ENCODE results near the gene ZFHX2. TPM values are rescaled to one million over a fixed set of nuclear protein-coding genes. Genes with fewer than 3 reads are reported as not detected.

ZFHX2 gene
- total and polyA plus RNA-seq, 2 of the 4 experiments (the other 2 are of a cell fraction) = 0.18 to 0.53 TPM

DNA sequence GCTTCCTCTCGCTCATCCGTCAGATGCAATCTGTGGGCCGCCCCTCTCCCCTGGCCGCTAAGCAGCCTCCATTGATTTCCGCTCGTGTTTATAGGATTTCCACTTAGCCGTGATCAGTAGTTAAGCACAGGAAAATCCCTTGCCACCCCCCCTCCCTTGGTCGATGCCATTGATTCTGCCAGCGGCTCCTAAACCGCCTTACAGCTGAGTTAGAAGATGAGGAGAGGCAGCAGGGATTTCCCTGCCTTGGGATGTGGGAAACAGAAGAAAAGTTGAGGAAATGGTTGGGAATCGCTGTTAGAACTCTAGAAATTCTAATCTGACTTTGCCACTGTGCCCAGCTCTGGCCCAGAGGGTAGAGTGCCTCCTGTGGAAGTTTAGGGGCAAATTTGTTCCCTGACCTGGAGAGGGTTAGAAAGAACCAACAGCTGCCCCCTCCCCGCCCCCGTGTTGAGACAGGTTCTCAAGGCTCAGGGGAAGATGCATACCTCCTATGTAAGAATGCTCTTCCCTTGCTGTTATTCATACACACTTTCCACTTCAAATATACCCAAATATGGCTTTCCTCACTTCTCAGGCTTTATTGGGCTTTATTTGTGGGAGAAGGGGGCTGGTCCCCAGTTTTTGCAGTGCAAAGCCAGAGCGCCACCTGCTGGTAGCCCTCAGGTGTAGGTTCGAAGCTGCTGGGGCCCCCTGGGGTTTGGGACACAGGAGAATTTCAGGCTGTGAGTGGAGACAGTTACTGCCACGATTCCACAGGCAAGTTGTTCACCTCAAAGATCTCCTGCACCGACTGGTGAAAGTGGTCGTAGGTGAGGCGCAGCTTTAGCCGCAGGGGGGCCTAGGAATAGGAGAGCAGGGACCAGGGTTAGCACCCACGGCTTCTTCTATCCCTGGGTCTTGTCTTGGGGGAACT lies 7.7 kb upstream of the ZFHX2 start:
- no peak overlapping the region for H2BK5ac ChIP-seq (ENCODE audit: low read depth, low read length, poor library complexity, severe bottlenecking)
- H2AFZ ChIP-seq (replicated peaks; ENCODE audit: low read length, poor library complexity) = no peak overlapping the region
- H3K9ac ChIP-seq (ENCODE audit: low read depth, low read length) = no peak overlapping the region
- H3K27ac ChIP-seq (ENCODE audit: insufficient read depth, low read length) = no peak overlapping the region
- peaks cover 15 to 18% of the 10 kb centered on the region in 2 experiments for H3K79me1 ChIP-seq (ENCODE audit: low read depth in 1 of 2, low read length in 2 of 2)
- TF ChIP-seq SMC3 (IDR thresholded peaks at IDR 0.05; ENCODE audit: low read depth, low read length) = peak; percentile 87
- TF ChIP-seq, protein P1, sequence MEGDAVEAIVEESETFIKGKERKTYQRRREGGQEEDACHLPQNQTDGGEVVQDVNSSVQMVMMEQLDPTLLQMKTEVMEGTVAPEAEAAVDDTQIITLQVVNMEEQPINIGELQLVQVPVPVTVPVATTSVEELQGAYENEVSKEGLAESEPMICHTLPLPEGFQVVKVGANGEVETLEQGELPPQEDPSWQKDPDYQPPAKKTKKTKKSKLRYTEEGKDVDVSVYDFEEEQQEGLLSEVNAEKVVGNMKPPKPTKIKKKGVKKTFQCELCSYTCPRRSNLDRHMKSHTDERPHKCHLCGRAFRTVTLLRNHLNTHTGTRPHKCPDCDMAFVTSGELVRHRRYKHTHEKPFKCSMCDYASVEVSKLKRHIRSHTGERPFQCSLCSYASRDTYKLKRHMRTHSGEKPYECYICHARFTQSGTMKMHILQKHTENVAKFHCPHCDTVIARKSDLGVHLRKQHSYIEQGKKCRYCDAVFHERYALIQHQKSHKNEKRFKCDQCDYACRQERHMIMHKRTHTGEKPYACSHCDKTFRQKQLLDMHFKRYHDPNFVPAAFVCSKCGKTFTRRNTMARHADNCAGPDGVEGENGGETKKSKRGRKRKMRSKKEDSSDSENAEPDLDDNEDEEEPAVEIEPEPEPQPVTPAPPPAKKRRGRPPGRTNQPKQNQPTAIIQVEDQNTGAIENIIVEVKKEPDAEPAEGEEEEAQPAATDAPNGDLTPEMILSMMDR (conservative IDR thresholded peaks at IDR 0.05; ENCODE audit: low read depth, low read length) = peak; percentile 89
- no peak for TF ChIP-seq MXI1 (IDR thresholded peaks at IDR 0.05; ENCODE audit: borderline replicate concordance, low read depth, low read length)
- TF ChIP-seq MAZ (IDR thresholded peaks at IDR 0.05; ENCODE audit: borderline replicate concordance, low read depth, low read length) = 0 out of 2 replicates have a peak, but pooled peaks have one; percentile 39
- TF ChIP-seq FOS (IDR thresholded peaks at IDR 0.05; ENCODE audit: low read depth, low read length) = no peak
- peak; percentile 87 for TF ChIP-seq RAD21 (IDR thresholded peaks at IDR 0.05; ENCODE audit: low read length)
- no peak for TF ChIP-seq RFX5 (IDR thresholded peaks at IDR 0.05; ENCODE audit: low read depth, low read length)
- H3K9me3 ChIP-seq (ENCODE audit: control insufficient read depth, insufficient read depth, low read length) = no peaks in the 10 kb centered on the region
- H2BK20ac ChIP-seq (ENCODE audit: low read depth, low read length) = no peak overlapping the region
- no peak overlapping the region for H2BK120ac ChIP-seq (ENCODE audit: low read depth, low read length)
- H3K56ac ChIP-seq (ENCODE audit: extremely low read depth, insufficient read depth, low read length) = no peak overlapping the region
- 76% methylated on average over 4 of the region's 21 CpGs; no CpG with 5 or more reads in 1 of the 2 experiments for WGBS, 2 experiments (ENCODE audit: extremely low coverage in 2 of 2, insufficient read length in 1 of 2)
- POLR2A ChIA-PET (ENCODE audit: unreplicated experiment) = no interaction called here
- no peak overlapping the region for H3K14ac ChIP-seq (replicated peaks; ENCODE audit: low read depth, low read length)
- in situ Hi-C loops (cut with MboI; ENCODE audit: low sequenced_read_pairs) (loop anchor here (5.0 to 10.0 kb wide), 2 partner anchors 82 to 234 kb away; partner anchors contain the start of gene PABPN1), intact Hi-C loops (cut with micrococcal nuclease) (loop anchor here (1.0 kb wide), 1 partner anchor 76 kb away; no protein-coding TSS in a partner anchor), dilution Hi-C loops (cut with HindIII; ENCODE audit: low sequenced_read_pairs, unreplicated experiment) (no loop called here)
- peak; percentile 55 for DNase-seq
- TSS peak; percentile 7 for BruUV-seq (replicated peaks)
- no peak overlapping the region for H4K91ac ChIP-seq (ENCODE audit: insufficient read depth, low read depth, low read length)
- no peaks in the 10 kb centered on the region for H3K27me3 ChIP-seq (ENCODE audit: control insufficient read depth, insufficient read depth, low read length)
- peaks cover 7% of the 10 kb centered on the region for H3K4me1 ChIP-seq (ENCODE audit: control insufficient read depth, insufficient read depth, low read length)
- H3K4me2 ChIP-seq (ENCODE audit: low read depth, low read length) = no peak overlapping the region
- H3K4me3 ChIP-seq (ENCODE audit: insufficient read depth, low read depth, low read length) = no peak overlapping the region
- H3K18ac ChIP-seq (ENCODE audit: low read depth, low read length) = no peak overlapping the region
- 0 out of 2 replicates have a peak, but pooled peaks have one; percentile 4 for ATAC-seq (ENCODE audit: low read depth)
- CTCF ChIA-PET = interaction anchor here (0.5 to 4.2 kb wide), 6 partner anchors 9 to 945 kb away, joined by 3 to 30 read pairs (median 4); no protein-coding TSS in a partner anchor
- no peaks in the 10 kb centered on the region for H4K20me1 ChIP-seq (ENCODE audit: insufficient read depth, low read length)
- H4K5ac ChIP-seq (ENCODE audit: low read depth, low read length) = no peak overlapping the region
- peak overlapping the region; percentile 47 for H2AK9ac ChIP-seq (replicated peaks; ENCODE audit: low read depth, low read length, poor library complexity)
- no peak overlapping the region for H4K8ac ChIP-seq (ENCODE audit: low read depth in 2 of 2, low read length in 2 of 2)
- peaks cover 10% of the 10 kb centered on the region for H3K9me1 ChIP-seq (ENCODE audit: insufficient read depth, low read length)
- no peak overlapping the region for H3K4ac ChIP-seq (ENCODE audit: low read depth, low read length)
- no peak overlapping the region for H2BK15ac ChIP-seq (ENCODE audit: low read depth, low read length)
- H2AK5ac ChIP-seq (ENCODE audit: low read depth, low read length) = no peak overlapping the region
- peaks cover 7% of the 10 kb centered on the region for H3K36me3 ChIP-seq (ENCODE audit: control insufficient read depth, insufficient read depth, low read length)
- no peak overlapping the region for H3K23ac ChIP-seq (ENCODE audit: low read depth, low read length)
